Activated CD8-positive, alpha-beta memory T cell treated with anti-CD3 and anti-CD28 coated beads for 24 hours (primary cell): Measurements from ENCODE around the gene IFI27L2.
A peak's percentile ranks its signal among the peaks of the same experiment; 100 is the strongest.
"Not testable (repeated sequence)": the region's sequence is repeated elsewhere in the genome, so short reads cannot be mapped to it uniquely, and the experiment has no call there.

Experiments
- DNase-seq: peaks from one replicate; pipeline ENCODE4 v3.0.0-alpha.2; 2020

IFI27L2 gene

GRCh38 chr14:94129111-94129757, at the start of gene IFI27L2:
Gene IFI27L2, minus strand, starts transcription at chr14:94129604. Its CDS starts 40 bp downstream, at chr14:94129564.
- peak; percentile 80 for DNase-seq

GRCh38 chr14:94177806-94178205, 48.4 kb upstream of the IFI27L2 start:
- DNase-seq = no peak

GRCh38 chr14:94176808-94177207, 47.4 kb upstream of the IFI27L2 start:
- no peak for DNase-seq

DNA sequence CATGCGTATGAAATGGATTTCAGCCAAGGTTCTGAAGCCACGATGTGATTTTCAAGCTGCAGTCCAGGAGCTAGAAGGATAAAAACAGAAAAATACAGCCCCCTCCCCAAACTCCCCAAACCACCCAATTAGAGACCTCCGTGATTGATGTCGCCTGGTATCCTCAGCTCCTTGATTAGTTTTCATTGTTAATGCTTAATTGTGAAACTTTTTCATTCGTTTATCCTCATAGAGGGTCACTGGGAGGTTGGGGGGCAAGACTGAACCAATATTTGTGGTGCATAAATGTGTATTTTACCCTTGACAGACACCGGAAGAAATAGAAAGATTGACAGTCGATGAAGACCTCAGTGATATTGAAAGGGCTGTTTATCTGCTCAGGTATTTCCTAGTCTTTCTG, 46.3 kb upstream of the IFI27L2 start:
- DNase-seq = no peak

DNA sequence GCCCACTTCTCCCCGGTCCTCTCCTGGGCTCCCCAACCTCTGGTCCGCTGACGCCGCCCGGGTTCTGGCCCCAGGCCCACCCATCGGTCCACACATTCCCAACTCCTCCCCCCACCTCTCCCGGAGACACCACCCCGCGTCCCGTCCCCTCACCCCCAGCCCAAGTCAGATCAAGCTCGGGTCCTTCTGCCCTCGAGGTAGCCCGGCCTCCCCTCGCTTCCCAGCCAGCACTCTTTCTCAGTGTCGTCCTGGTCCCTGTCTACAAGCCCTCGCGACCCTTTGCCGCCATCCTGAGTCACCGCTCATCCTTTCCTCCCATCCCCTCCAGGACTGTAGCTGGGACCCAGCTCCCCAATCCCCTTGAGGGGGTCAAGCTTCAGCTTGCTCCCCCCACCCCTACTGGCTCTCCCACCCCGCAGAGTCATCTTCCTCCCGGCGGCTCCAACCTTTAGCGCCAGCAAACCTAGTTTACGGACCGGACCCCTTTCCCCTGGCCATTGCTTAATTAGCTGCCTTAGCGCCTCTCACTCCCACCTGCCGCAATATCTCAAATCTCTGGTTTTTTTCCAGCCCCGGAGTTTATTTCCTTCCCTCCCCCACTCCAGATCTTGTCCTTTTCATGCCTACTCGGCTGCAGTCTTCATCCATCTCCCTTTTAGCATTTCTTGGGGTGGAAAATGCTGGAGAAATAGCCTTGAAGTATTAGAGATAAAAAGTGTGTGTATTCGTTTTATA, 45.8 kb upstream of the IFI27L2 start:
- peak; percentile 62 for DNase-seq

DNA sequence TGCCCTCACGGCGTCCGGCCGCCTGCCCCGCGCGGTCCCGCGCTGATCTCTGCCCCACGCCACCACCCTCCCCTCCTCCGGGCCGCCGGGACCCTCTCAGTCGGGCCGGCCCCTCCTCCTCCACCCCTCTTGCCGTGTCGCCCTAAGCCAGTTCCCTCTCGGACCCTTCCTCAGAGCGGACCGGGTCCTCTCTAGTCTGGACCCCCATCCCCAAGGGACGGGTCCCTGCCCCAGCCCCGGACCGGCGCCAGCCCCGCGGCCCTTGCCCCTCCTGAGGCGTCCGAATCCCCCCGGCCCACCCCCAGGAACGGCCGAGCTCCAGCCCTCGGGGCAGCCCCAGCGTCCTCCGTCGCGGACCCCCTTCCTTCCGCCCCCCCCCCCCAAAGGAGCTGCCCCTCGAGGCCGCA, 45.2 kb upstream of the IFI27L2 start:
- no peak for DNase-seq

GRCh38 chr14:94173885-94174603, 44.6 kb upstream of the IFI27L2 start, which contains the start of gene PPP4R4:
Gene PPP4R4, plus strand, starts transcription at chr14:94174322. Its CDS starts 144 bp downstream, at chr14:94174466.
- DNase-seq = peak; percentile 92

GRCh38 chr14:94173471-94173884, 44.1 kb upstream of the IFI27L2 start:
- DNase-seq = no peak

- no peak for DNase-seq
These were observed 43.1 kb upstream of the IFI27L2 start for GRCh38 chr14:94172545-94172944.

GRCh38 chr14:94171208-94171607, 41.8 kb upstream of the IFI27L2 start:
- DNase-seq = no peak

DNA sequence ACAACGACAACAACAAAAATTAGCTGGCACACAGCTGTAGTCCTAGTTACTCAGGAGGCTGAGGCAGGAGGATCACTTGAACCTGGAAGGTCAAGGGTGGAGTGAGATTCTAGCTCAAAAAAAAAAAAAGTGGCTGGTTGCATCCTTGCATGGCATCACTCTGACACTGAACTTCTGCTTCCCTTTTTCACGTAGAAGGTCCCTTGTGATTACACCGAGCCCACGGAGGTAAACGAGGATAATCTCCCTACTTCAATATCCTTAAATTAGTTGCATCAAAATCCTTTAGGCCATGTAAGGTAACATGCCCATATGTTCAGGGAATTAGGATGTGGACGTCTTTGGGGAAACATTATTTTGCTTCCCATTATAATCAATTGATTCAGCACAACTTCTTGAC, 40.7 kb upstream of the IFI27L2 start:
- DNase-seq = no peak

GRCh38 chr14:94165744-94166143, 36.3 kb upstream of the IFI27L2 start:
- no peak for DNase-seq

GRCh38 chr14:94164685-94165431, 35.5 kb upstream of the IFI27L2 start:
- no peak for DNase-seq

DNA sequence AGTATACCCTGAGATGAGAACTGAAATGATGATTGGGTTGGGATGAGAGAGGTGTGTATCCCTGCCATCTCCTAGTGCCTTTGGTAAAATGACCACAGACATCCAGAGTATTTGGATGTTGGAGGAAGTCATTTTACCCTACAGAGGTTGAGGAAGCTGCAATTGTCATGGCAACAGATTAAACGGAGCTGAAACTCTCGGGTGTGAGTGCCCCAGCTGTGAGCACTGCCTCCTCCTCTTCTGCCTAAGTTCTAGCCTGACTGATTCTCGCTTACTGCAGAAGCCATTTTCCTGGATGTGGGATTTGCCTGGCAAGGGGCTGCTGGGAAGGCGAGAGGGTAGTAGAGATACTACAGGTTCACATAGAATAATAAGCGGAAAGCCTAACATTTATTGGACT, 34.4 kb upstream of the IFI27L2 start:
- DNase-seq = no peak

- no peak for DNase-seq
These were observed 33.1 kb upstream of the IFI27L2 start for GRCh38 chr14:94162466-94162865.

DNA sequence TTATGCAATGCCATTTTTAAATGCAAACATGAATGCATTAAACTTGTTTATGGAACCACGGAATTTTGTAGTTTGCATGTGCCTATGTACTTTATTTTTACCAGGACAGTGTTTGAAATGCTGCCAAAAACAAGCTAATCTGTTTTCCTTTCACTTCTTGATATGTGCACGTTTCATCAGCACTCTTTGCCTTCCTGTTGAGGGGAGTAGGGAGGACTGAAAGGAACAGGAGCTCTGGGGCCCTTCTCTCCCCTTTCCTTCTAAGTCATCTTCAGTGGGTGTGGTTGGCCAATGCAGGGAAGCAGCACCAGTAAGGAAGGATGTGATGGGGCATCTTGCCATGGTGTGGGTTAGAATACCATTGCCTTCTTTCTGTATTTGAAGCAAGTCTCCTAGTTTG, 32.6 kb upstream of the IFI27L2 start:
- no peak for DNase-seq

DNA sequence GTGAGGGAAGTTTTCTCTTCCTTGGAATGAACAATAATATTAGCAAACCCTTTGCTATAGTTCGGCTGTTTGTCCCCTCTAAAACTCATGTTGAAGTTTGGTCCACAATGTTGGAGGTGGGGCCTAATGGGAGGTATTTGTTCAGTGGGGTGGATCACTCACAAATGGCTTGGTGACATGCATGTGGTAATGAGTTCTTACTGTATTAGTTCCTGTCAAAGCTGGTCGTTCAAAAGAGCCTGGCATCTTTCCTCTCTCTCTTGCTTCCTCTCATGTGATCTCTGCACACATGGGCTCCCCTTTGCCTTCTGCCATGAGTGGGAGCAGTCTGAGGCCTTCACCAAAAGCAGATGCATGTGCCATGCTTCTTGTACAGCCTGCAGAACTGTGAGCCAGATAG, 31.7 kb upstream of the IFI27L2 start:
- DNase-seq = no peak

DNA sequence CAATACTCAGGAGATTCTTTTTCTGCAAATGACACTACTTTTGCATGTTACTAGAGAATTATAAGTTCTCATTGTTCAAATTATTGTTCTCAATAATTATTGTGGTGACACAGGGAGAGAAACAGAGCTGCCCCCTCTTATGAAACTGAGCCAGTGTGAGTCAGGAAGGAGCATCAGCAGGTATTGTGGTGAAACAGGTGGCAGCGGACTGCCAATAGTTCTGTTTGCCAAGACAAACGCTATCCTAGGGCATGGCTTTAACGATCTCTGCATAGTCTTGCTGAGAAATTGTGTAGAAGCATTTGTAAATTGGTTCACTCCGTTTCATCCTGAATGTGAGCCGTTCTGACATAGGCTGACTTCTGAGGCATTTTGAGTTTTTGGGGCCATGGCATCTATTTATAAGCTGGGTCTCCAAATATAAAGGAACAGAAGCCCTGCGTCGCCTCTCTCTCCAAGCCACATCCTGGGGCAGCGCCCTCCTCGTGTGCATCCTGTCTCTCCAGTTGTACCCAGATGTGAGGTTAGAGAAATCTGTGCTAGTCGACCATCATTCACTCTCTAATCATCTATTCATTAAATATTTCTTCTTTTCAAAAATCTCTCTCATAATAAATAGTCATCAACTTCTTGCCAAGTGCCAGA, 29.0 kb upstream of the IFI27L2 start:
- DNase-seq = no peak

DNA sequence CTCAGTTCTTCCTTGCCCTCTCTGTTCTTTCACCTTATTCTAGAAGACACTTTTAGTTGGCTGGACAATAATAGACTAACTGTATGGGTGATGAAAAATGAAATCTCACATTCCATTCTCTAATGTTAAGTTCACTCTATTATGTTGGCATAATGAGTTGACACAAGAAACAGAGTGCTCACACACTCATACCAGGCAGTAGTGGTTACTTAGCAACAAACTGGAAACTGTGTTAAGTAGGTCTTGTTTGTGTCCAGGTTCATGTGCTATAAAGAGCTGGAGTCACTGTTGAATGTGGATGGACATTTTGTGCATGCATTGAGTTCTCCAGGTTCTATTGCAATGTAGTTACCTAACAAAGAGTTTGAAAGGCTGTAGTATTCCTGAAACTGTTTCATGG, 27.8 kb upstream of the IFI27L2 start:
- no peak for DNase-seq

- DNase-seq = not testable (repeated sequence)
These were observed 26.7 kb upstream of the IFI27L2 start for GRCh38 chr14:94156143-94156542.

- DNase-seq = no peak
These were observed 24.4 kb upstream of the IFI27L2 start for GRCh38 chr14:94153750-94154342.

- DNase-seq = no peak
These were observed 23.3 kb upstream of the IFI27L2 start for GRCh38 chr14:94152676-94153075.
